ENCODE data around the gene ENGASE. TPM values are rescaled to one million over a fixed set of nuclear protein-coding genes. Genes with fewer than 3 reads are reported as not detected.

ENGASE gene
- total and polyA plus RNA-seq, 2 of the 4 experiments (the other 2 are of a cell fraction): 3.9 to 12.1 TPM

GRCh38 chr17:79083191-79083971 lies 8.8 kb downstream of the ENGASE start:
- Histone ChIP-seq H3K27ac (ENCODE audit: insufficient read depth, low read length) (no peak overlapping the region), H3K9me1 (ENCODE audit: insufficient read depth, low read length) (no peaks in the 10 kb centered on the region), H2AFZ (replicated peaks; ENCODE audit: low read length, poor library complexity) (no peak overlapping the region), H2AK5ac (ENCODE audit: low read depth, low read length) (no peak overlapping the region), H3K14ac (replicated peaks; ENCODE audit: low read depth, low read length) (no peak overlapping the region), H4K20me1 (ENCODE audit: insufficient read depth, low read length) (peaks cover 9% of the 10 kb centered on the region; the same call in 1 of the 2 replicates), H3K4me3 (ENCODE audit: insufficient read depth, low read depth, low read length) (no peak overlapping the region), H3K4me1 (ENCODE audit: control insufficient read depth, insufficient read depth, low read length) (no peaks in the 10 kb centered on the region), H3K56ac (ENCODE audit: extremely low read depth, insufficient read depth, low read length) (no peak overlapping the region), H3K4ac (ENCODE audit: low read depth, low read length) (no peak overlapping the region), H4K91ac (ENCODE audit: insufficient read depth, low read depth, low read length) (no peak overlapping the region), H2BK120ac (ENCODE audit: low read depth, low read length) (no peak overlapping the region), H2AK9ac (replicated peaks; ENCODE audit: low read depth, low read length, poor library complexity) (no peak overlapping the region), H2BK5ac (ENCODE audit: low read depth, low read length, poor library complexity, severe bottlenecking) (no peak overlapping the region), H3K9ac (ENCODE audit: low read depth, low read length) (no peak overlapping the region), H3K18ac (ENCODE audit: low read depth, low read length) (no peak overlapping the region), H4K8ac (ENCODE audit: low read depth in 2 of 2, low read length in 2 of 2) (no peak overlapping the region), H2BK20ac (ENCODE audit: low read depth, low read length) (no peak overlapping the region), H3K79me1 (ENCODE audit: low read depth in 1 of 2, low read length in 2 of 2) (no peaks in the 10 kb centered on the region), H3K4me2 (ENCODE audit: low read depth, low read length) (no peak overlapping the region), H3K36me3 (ENCODE audit: control insufficient read depth, insufficient read depth, low read length) (peaks cover 35% of the 10 kb centered on the region), H2BK15ac (ENCODE audit: low read depth, low read length) (no peak overlapping the region), H4K5ac (ENCODE audit: low read depth, low read length) (no peak overlapping the region), H3K9me3 (ENCODE audit: control insufficient read depth, insufficient read depth, low read length) (no peaks in the 10 kb centered on the region), H3K27me3 (ENCODE audit: control insufficient read depth, insufficient read depth, low read length) (no peaks in the 10 kb centered on the region), H3K23ac (ENCODE audit: low read depth, low read length) (no peak overlapping the region)
- CTCF ChIA-PET: interaction anchor here (0.9 to 1.3 kb wide), 5 partner anchors 10 to 65 kb away, joined by 3 to 5 read pairs (median 3); no protein-coding TSS in a partner anchor
- no peak for DNase-seq
- TF ChIP-seq RAD21 (IDR thresholded peaks at IDR 0.05; ENCODE audit: low read length): no peak
- no peak for TF ChIP-seq FOS (IDR thresholded peaks at IDR 0.05; ENCODE audit: low read depth, low read length)
- TF ChIP-seq BHLHE40 (IDR thresholded peaks at IDR 0.05; ENCODE audit: low read depth, low read length): no peak
- TF ChIP-seq NFE2L2 (IDR thresholded peaks at IDR 0.05; ENCODE audit: low read depth, low read length): no peak
- no peak for TF ChIP-seq CTCF (conservative IDR thresholded peaks at IDR 0.05; ENCODE audit: low read depth, low read length)
- TF ChIP-seq CHD1 (IDR thresholded peaks at IDR 0.05; ENCODE audit: low read depth, low read length): no peak
- no peak for TF ChIP-seq MAZ (IDR thresholded peaks at IDR 0.05; ENCODE audit: borderline replicate concordance, low read depth, low read length)
- no peak for TF ChIP-seq POLR2A (IDR thresholded peaks at IDR 0.05; ENCODE audit: low read depth, low read length)
- TF ChIP-seq CEBPB (IDR thresholded peaks at IDR 0.05; ENCODE audit: low read depth, low read length): no peak
- no peak for TF ChIP-seq RCOR1 (IDR thresholded peaks at IDR 0.05; ENCODE audit: insufficient replicate concordance, low read length)
- TF ChIP-seq SMC3 (IDR thresholded peaks at IDR 0.05; ENCODE audit: low read depth, low read length): no peak
- no peak for TF ChIP-seq MXI1 (IDR thresholded peaks at IDR 0.05; ENCODE audit: borderline replicate concordance, low read depth, low read length)
- TF ChIP-seq, protein P1, sequence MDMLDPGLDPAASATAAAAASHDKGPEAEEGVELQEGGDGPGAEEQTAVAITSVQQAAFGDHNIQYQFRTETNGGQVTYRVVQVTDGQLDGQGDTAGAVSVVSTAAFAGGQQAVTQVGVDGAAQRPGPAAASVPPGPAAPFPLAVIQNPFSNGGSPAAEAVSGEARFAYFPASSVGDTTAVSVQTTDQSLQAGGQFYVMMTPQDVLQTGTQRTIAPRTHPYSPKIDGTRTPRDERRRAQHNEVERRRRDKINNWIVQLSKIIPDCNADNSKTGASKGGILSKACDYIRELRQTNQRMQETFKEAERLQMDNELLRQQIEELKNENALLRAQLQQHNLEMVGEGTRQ (IDR thresholded peaks at IDR 0.05; ENCODE audit: low read depth, low read length): no peak
- no peak for TF ChIP-seq MAFK (IDR thresholded peaks at IDR 0.05; ENCODE audit: low read depth, low read length)
- TF ChIP-seq, protein P2, sequence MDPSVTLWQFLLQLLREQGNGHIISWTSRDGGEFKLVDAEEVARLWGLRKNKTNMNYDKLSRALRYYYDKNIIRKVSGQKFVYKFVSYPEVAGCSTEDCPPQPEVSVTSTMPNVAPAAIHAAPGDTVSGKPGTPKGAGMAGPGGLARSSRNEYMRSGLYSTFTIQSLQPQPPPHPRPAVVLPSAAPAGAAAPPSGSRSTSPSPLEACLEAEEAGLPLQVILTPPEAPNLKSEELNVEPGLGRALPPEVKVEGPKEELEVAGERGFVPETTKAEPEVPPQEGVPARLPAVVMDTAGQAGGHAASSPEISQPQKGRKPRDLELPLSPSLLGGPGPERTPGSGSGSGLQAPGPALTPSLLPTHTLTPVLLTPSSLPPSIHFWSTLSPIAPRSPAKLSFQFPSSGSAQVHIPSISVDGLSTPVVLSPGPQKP (IDR thresholded peaks at IDR 0.05; ENCODE audit: borderline replicate concordance, low read depth, low read length): no peak
- POLR2A ChIA-PET (ENCODE audit: unreplicated experiment): no interaction called here
- in situ Hi-C loops (cut with MboI; ENCODE audit: low sequenced_read_pairs): loop anchor here (5.0 to 25.0 kb wide), 3 partner anchors 61 to 629 kb away; partner anchors contain the start of gene C1QTNF1
- BruUV-seq (replicated peaks): no TSS peak
- ATAC-seq (ENCODE audit: low read depth): no peak
- dilution Hi-C loops (cut with HindIII; ENCODE audit: low sequenced_read_pairs, unreplicated experiment): no loop called here
- intact Hi-C loops (cut with micrococcal nuclease): no loop called here
- WGBS, 2 experiments (ENCODE audit: extremely low coverage in 2 of 2, insufficient read length in 1 of 2): 89% methylated on average over 16 of the region's 28 CpGs; no CpG with 5 or more reads in 1 of the 2 experiments
